H9 (cell line): ENCODE data around the gene ASCC3. TPM values are rescaled to one million over a fixed set of nuclear protein-coding genes. Genes with fewer than 3 reads are reported as not detected.
A peak's percentile ranks its signal among the peaks of the same experiment; 100 is the strongest.

Source experiments
- DNase-seq: peaks from one replicate; pipeline ENCODE4 v3.0.0-alpha.2; 2017
- H2AFZ ChIP-seq: one replicate; pipeline ENCODE4 v1.6.1; 2013; ENCODE audit warnings: mild to moderate bottlenecking, low read length, control low read depth, moderate library complexity
- H2AK5ac ChIP-seq: 2 replicates; pipeline ENCODE4 v1.6.1; 2013; ENCODE audit warnings: low read length, control low read depth, mixed read lengths; ENCODE audit not compliant: insufficient read length
- H2BK120ac ChIP-seq: one replicate; pipeline ENCODE4 v1.6.1; 2013; ENCODE audit warnings: low read depth, mild to moderate bottlenecking, low read length, control low read depth, inconsistent platforms; ENCODE audit not compliant: poor library complexity, severe bottlenecking
- H2BK12ac ChIP-seq: 2 replicates; pipeline ENCODE4 v1.6.1; 2013; ENCODE audit warnings: low read length, control low read depth, mixed read lengths, low read depth; ENCODE audit not compliant: insufficient read length
- H2BK15ac ChIP-seq: 2 replicates; pipeline ENCODE4 v1.6.1; 2013; ENCODE audit warnings: low read depth, low read length, control low read depth
- H2BK20ac ChIP-seq: one replicate; pipeline ENCODE4 v1.6.1; 2013; ENCODE audit warnings: low read depth, mild to moderate bottlenecking, low read length, control low read depth, inconsistent platforms; ENCODE audit not compliant: poor library complexity, severe bottlenecking
- H2BK5ac ChIP-seq: 2 replicates; pipeline ENCODE4 v1.6.1; 2013; ENCODE audit warnings: low read length, control low read depth, mixed read lengths; ENCODE audit not compliant: insufficient read length
- H3K14ac ChIP-seq: 2 replicates; pipeline ENCODE4 v1.6.1; 2013; ENCODE audit warnings: low read length, control low read depth; ENCODE audit not compliant: insufficient read depth
- H3K18ac ChIP-seq: 2 replicates; pipeline ENCODE4 v1.6.1; 2013; ENCODE audit warnings: low read depth, mild to moderate bottlenecking, mixed read lengths, low read length, control low read depth; ENCODE audit not compliant: insufficient read length
- H3K23ac ChIP-seq: 2 replicates; pipeline ENCODE4 v1.6.1; 2013; ENCODE audit warnings: low read length, control low read depth, mixed read lengths, low read depth; ENCODE audit not compliant: insufficient read length
- H3K23me2 ChIP-seq: 2 replicates; pipeline ENCODE4 v1.6.1; 2013; ENCODE audit warnings: low read depth, mild to moderate bottlenecking, mixed read lengths, low read length, control low read depth; ENCODE audit not compliant: insufficient read length, poor library complexity, severe bottlenecking
- H3K27ac ChIP-seq: 2 replicates; pipeline ENCODE4 v1.5.1; 2013; ENCODE audit warnings: low read length, control low read depth, mixed read lengths, low read depth; ENCODE audit not compliant: insufficient read length
- H3K27me3 ChIP-seq: 2 replicates; pipeline ENCODE4 v1.6.1; 2013; ENCODE audit warnings: low read length, control low read depth, inconsistent platforms; ENCODE audit not compliant: insufficient read depth
- H3K4ac ChIP-seq: 2 replicates; pipeline ENCODE4 v1.6.1; 2013; ENCODE audit warnings: low read depth, mild to moderate bottlenecking, control low read depth, inconsistent platforms, low read length, moderate library complexity
- H3K4me1 ChIP-seq: 2 replicates; pipeline ENCODE4 v1.6.1; 2013; ENCODE audit warnings: low read length, control low read depth, inconsistent platforms; ENCODE audit not compliant: insufficient read depth
- H3K4me2 ChIP-seq: 2 replicates; pipeline ENCODE4 v1.6.1; 2013; ENCODE audit warnings: low read length, control low read depth, mixed read lengths; ENCODE audit not compliant: insufficient read length, insufficient read depth
- H3K56ac ChIP-seq: 2 replicates; pipeline ENCODE4 v1.6.1; 2013; ENCODE audit warnings: low read depth, mild to moderate bottlenecking, mixed read lengths, low read length, control low read depth; ENCODE audit not compliant: insufficient read length
- H3K79me1 ChIP-seq: 2 replicates; pipeline ENCODE4 v1.6.1; 2013; ENCODE audit warnings: low read depth, mild to moderate bottlenecking, moderate library complexity, low read length, control low read depth, inconsistent platforms; ENCODE audit not compliant: insufficient read depth, poor library complexity, severe bottlenecking
- H3K79me2 ChIP-seq: 2 replicates; pipeline ENCODE4 v1.6.1; 2013; ENCODE audit warnings: low read length, control low read depth, inconsistent platforms; ENCODE audit not compliant: insufficient read depth
- H3K9ac ChIP-seq: 2 replicates; pipeline ENCODE4 v1.6.1; 2013; ENCODE audit warnings: low read length, control low read depth, mixed read lengths; ENCODE audit not compliant: insufficient read length; ENCODE audit errors: extremely low read depth
- H3K9me3 ChIP-seq: one replicate; pipeline ENCODE4 v1.6.1; 2013; ENCODE audit warnings: low read depth, low read length, inconsistent platforms; ENCODE audit not compliant: control insufficient read depth
- H3T11ph ChIP-seq: one replicate; pipeline ENCODE4 v1.6.1; 2013; ENCODE audit warnings: mild to moderate bottlenecking, low read length, control low read depth, inconsistent platforms
- H4K20me1 ChIP-seq: one replicate; pipeline ENCODE4 v1.6.1; 2013; ENCODE audit not compliant: control insufficient read depth, insufficient read length, insufficient read depth
- H4K5ac ChIP-seq: 2 replicates; pipeline ENCODE4 v1.6.1; 2013; ENCODE audit warnings: low read depth, mild to moderate bottlenecking, mixed read lengths, low read length, control low read depth; ENCODE audit not compliant: insufficient read length
- H4K8ac ChIP-seq: replicated peaks from 2 replicates; pipeline ENCODE4 v1.6.1; 2013; ENCODE audit warnings: low read length, control low read depth, mixed read lengths, low read depth; ENCODE audit not compliant: insufficient read length
- H4K91ac ChIP-seq: 2 replicates; pipeline ENCODE4 v1.6.1; 2013; ENCODE audit warnings: low read depth, mild to moderate bottlenecking, moderate library complexity, mixed read lengths, low read length, control low read depth; ENCODE audit not compliant: insufficient read length
- H3K27ac Mint-ChIP-seq, 3 experiments: 2 replicates in 2 of 3; 3 replicates in 1 of 3; pipeline ENCODE4 v1.8.0; 2020 to 2021; ENCODE audit warnings: mixed read lengths in 3 of 3, mild to moderate bottlenecking in 1 of 3, moderate library complexity in 1 of 3
- H3K27me3 Mint-ChIP-seq: 2 replicates; pipeline ENCODE4 v1.8.0; 2021; ENCODE audit warnings: low read depth, mild to moderate bottlenecking, moderate library complexity, mixed read lengths
- H3K36me3 Mint-ChIP-seq, 3 experiments: 2 replicates in 2 of 3; 3 replicates in 1 of 3; pipeline ENCODE4 v1.8.0; 2020 to 2021; ENCODE audit warnings: low read depth in 3 of 3, mixed read lengths in 3 of 3; ENCODE audit not compliant: insufficient read depth in 1 of 3
- H3K4me1 Mint-ChIP-seq, 2 experiments: 2 replicates each; pipeline ENCODE4 v1.8.0; 2020; ENCODE audit warnings: mixed read lengths in 2 of 2
- H3K4me3 Mint-ChIP-seq, 2 experiments: 2 replicates in 1 of 2; 3 replicates in 1 of 2; pipeline ENCODE4 v1.8.0; 2020 to 2021; ENCODE audit warnings: mild to moderate bottlenecking in 2 of 2, mixed read lengths in 2 of 2, moderate library complexity in 1 of 2
- H3K9me3 Mint-ChIP-seq, 2 experiments: 2 replicates in 1 of 2; 3 replicates in 1 of 2; pipeline ENCODE4 v1.8.0; 2020; ENCODE audit warnings: mild to moderate bottlenecking in 2 of 2, mixed read lengths in 2 of 2, moderate library complexity in 1 of 2
- WGBS: extraction: QIAGEN DNeasy Blood & Tissue Kit; methylation state at CpG from one replicate; pipeline ENCODE4 v1.1.7; 2013; ENCODE audit warnings: missing lambda C conversion rate, low lambda C conversion rate, mixed read lengths; ENCODE audit not compliant: insufficient read length; ENCODE audit errors: extremely low coverage; 5-methylcytosine and 5-hydroxymethylcytosine counted together
- total RNA-seq: library from RNA; stranded (reverse); gene quantifications from 2 replicates; pipeline ENCODE4 v1.2.1, GENCODE V29; 2021
- TF ChIP-seq, protein P1 (sequence below): fragments of 200-600 bp; sonication (generic); conservative IDR thresholded peaks from 3 replicates; pipeline ENCODE4 v1.8.0; 2021; ENCODE audit warnings: antibody characterized with exemption, mild to moderate bottlenecking

The ASCC3 gene
- total RNA-seq, 1 experiment from 2014 or later = 63.8 TPM

DNA sequence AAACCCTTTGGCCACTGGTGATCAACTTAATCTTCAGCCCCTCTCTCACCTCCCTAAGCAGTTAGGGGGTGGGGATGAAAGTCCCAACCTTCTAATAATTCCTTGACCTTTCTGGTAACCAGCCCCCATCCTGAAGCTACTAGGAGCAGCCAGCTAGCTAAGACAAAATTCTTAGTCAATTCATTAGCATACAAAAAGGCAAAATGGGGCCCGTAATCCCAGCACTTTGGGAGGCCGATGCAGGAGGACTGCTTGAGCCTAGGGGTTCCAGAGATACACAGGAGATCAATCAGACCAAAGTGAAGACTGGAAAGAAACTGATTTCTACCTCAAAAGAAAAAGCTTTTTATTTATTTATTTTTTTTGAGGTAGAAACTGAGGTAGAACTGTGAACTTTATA, 1.8 kb downstream of the ASCC3 start:
- Histone ChIP-seq H2BK15ac (no peak overlapping the region), H4K8ac (no peak overlapping the region), H3K18ac (no peak overlapping the region), H3K4me1 (peaks cover 15% of the 10 kb centered on the region), H4K20me1 (no peaks in the 10 kb centered on the region), H3K79me2 (peaks cover 23% of the 10 kb centered on the region; the same call in 1 of the 2 replicates), H3K79me1 (no peaks in the 10 kb centered on the region), H4K5ac (no peak overlapping the region), H3K23me2 (peaks cover 7% of the 10 kb centered on the region), H3K4me2 (peak overlapping the region; percentile 22), H2AK5ac (no peak overlapping the region), H2AFZ (no peak overlapping the region), H3K4ac (no peak overlapping the region), H3K9me3 (no peaks in the 10 kb centered on the region), H3K27me3 (no peaks in the 10 kb centered on the region), H2BK120ac (no peak overlapping the region), H2BK12ac (no peak overlapping the region), H4K91ac (no peak overlapping the region), H3K23ac (no peak overlapping the region), H3K27ac (no peak overlapping the region), H3K14ac (no peak overlapping the region), H2BK5ac (no peak overlapping the region), H3K9ac (no peak overlapping the region), H3T11ph (no peak overlapping the region), H2BK20ac (no peak overlapping the region), H3K56ac (no peak overlapping the region)
- TF ChIP-seq, protein P1, sequence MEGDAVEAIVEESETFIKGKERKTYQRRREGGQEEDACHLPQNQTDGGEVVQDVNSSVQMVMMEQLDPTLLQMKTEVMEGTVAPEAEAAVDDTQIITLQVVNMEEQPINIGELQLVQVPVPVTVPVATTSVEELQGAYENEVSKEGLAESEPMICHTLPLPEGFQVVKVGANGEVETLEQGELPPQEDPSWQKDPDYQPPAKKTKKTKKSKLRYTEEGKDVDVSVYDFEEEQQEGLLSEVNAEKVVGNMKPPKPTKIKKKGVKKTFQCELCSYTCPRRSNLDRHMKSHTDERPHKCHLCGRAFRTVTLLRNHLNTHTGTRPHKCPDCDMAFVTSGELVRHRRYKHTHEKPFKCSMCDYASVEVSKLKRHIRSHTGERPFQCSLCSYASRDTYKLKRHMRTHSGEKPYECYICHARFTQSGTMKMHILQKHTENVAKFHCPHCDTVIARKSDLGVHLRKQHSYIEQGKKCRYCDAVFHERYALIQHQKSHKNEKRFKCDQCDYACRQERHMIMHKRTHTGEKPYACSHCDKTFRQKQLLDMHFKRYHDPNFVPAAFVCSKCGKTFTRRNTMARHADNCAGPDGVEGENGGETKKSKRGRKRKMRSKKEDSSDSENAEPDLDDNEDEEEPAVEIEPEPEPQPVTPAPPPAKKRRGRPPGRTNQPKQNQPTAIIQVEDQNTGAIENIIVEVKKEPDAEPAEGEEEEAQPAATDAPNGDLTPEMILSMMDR = no peak
- no peaks in the 10 kb centered on the region; a peak in 1 of 5 replicates for H3K9me3 Mint-ChIP-seq
- WGBS = no CpG with 5 or more reads among the region's 2 CpGs
- H3K36me3 Mint-ChIP-seq = peaks cover 6 to 16% (median 7%) of the 10 kb centered on the region in 3 experiments
- peak overlapping the region in 2 of 3 experiments; percentile 26 to 73; a peak in 2 of 7 replicates for H3K27ac Mint-ChIP-seq
- peak overlapping the region; percentile 60 to 99 for H3K4me3 Mint-ChIP-seq
- peak; percentile 55 for DNase-seq
- peaks cover 58 to 64% of the 10 kb centered on the region in 2 experiments for H3K4me1 Mint-ChIP-seq
- no peaks in the 10 kb centered on the region for H3K27me3 Mint-ChIP-seq
